Measurements from ENCODE around the gene DYNC1LI1.
"Not testable (repeated sequence)": the region's sequence is repeated elsewhere in the genome, so short reads cannot be mapped to it uniquely, and the experiment has no call there.

The DYNC1LI1 gene

DNA sequence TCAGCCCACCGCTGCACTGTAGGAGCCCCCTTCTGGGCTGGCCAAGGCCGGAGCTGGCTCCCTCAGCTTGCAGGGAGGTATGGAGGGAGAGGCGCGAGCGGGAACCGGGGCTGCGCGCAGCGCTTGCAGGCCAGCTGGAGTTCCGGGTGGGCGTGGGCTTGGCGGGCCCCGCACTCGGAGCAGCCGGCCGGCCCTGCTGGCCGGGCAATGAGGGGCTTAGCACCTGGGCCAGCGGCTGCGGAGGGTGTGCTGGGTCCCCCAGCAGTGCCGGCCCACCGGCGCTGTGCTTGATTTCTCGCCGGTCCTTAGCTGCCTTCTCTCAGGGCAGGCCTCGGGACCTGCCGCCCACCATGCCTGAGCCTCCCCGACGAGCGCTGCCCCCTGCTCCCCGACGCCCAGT lies 8.0 kb upstream of the DYNC1LI1 start:
- not testable (repeated sequence) for DNase-seq

DNA sequence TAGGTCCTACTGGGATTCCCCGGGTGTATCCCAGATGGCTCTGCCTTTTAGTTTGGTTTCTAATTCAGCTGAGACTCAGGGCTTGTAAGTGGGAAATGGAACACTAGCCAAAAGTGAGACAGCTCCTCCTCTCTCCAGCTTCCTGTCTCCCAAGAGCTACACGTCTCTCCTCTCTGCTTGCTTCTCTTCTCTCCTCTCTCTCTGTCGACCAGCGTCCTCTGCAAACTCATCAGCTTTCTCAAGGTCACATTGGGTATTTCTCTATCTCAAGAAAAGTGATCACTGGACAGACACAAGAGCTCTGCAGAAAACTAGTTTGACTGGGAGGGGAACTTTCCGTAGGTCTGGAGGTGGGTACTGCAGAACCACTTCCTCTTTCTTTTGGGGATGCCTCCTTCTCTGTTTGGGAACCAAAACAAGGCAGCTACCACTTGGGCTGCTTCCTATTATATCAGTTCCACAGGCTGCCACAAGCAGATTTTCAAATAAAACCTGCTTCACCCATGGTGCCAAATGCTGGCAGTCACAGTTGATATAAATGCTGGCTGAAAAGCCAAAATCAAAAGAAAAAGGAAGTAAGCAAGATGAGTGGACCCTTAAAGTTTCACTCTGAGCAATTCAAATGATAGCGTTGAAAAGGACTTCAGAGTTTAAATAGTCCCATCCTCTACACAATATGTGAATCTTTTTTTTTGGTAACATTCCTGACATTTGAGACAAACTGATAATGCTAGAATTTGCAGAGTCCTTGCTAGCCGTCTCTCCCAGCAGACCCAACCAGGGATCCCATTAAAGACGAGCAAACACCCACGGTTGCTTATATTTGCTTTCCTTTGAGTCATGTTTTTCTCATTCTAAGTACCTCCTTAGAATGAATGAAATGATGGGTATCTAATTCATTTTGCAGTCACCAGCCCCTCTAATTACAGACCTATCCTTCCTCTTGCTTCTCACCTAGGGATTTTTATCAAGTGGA lies 7.2 kb upstream of the DYNC1LI1 start:
- no peak for DNase-seq

DNA sequence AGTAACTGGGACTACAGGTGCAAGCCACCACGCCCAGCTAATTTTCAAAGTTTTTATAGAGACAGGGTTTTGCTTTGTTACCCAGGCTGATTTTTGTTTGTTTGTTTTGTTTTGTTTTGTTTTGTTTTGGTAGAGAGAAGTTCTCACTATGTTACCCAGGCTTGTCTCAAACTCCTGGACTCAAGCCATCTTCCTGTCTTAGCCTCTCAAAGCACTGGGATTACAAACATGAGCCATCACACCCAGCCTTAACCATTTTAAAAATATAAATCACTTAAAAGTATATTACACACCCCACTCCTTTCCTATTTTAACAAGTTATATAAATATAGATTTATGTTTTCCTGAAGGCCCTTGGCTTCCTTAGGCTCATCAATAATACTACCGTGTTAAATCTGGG lies 6.5 kb upstream of the DYNC1LI1 start:
- DNase-seq, result no peak

DNA sequence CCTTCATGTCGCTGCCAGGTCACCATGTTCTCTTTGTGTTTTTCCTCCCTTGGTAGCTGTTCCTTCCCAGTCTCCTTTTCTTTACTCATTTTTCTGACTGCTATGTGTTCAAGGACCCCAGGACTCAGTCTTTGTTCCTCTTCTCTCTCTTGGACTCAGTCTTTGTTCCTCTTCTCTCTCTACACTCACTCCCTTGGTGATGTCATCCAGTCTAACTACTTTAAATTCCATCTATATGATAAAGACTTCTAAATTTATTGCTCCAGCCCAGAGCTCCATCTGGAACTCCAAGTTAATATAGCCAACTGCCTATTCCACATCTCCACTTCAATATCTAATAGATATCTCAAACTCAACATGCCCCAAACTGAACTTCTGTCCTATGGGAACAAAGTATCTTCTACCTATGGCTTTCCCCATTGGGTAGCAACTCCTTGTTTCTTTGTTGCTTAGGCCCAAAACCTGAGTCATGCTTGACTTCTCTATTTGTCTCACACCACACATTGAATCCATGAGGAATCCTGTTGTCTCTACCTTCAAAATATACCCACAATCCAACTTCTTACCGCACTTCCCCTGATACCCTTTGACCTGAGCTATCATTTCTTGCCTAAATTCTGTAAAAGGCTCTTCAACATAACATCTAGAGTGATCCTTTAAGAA lies 4.9 kb upstream of the DYNC1LI1 start:
- DNase-seq, result no peak

- DNase-seq, result no peak
Measured at GRCh38 chr3:32571192-32571485, 481 bp upstream of the DYNC1LI1 start.

DNA sequence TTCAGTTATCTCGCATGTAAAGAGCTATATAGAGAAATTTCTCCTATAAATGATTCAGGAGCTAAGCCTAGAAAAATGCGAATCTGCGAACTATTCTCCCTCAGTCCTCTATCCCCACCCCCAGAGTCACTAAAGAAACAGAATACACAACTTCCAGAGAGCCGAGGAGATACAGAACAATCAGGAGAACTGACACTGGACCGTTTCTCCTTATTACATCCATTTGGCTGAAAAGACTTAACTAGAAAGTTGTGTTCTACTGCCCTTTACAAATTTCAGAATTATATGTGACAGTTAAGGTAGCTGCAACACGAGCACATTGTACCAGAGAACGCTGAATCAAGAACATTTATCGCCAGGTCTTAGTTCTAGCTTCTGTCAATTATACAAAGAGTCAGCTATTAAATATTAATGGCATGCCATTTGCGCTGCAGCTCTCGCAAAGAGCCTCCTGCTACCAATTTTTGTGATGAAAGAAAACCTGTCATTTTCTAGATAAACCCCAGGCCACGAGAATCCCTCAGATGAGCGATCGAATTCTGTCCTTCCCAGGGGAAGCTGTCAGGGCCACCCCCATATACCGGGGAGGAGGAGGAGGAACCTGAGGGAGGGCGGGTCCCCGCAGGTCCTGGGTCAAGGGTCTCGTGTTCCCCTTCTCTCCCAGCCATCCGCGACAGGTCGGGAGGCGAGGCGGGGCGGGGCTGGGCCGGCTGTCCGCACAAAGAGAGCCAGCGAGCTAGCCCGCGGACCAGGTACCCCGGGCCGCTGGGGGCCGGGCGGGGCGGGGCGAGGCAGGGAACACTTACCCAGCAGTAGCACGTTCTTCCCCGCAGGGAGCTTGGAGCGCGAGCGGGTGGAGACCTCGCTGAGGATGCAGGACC lies 878 bp downstream of the DYNC1LI1 start:
- DNase-seq, result no peak

- no peak for DNase-seq
Measured at GRCh38 chr3:32568953-32569352, 1.7 kb downstream of the DYNC1LI1 start.

DNA sequence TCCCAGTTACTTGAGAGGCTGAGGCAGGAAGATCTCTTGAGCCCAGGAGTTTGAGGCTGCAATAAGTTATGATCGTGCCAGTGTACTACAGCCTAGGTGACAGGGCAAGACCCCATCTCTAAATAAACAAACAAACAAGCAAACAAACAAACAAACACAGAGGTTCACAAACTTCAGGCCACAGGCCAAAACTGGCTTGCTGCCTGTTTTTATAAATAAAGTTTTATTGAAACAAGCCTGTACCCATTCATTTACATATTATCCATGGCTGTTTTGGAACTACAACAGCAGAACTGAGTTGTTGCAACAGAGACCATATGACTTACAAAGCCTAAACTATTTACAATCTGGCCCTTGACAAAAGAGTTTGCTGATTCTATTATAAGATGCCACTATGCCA lies 6.5 kb downstream of the DYNC1LI1 start:
- DNase-seq, result no peak

GRCh38 chr3:32562640-32563039 lies 8.0 kb downstream of the DYNC1LI1 start:
- DNase-seq, result no peak

DNA sequence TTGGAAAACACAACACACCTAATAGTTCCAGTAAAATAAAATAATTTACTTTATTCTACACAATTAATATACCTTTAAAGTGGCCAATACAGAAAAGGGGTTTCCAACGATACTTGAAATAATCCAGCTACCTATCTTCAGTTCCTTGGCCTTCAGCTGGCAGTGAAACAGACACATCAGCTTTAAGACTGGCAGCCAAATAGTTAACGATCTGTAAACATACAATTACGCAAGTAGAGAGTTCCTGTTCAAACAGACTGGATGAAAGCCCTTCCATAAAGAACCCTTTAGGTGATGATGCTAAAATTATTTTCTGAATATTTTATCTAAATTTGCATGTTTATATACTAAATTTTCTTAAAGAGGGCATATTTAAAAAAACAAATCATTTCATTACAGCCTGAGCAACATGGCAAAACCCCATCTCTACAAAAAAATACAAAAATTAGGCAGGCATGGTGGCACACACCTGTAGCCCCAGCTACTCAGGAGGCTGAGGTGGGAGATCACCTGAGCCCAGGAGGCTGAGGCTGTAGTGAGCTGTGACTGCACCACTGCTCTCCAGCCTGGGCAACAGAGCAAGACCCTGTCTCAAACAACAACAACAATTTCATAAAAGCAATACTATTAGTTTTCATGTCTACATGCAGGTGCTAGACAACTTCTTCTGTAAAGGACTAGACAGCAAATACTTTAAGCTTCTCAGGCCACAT lies 12.9 kb downstream of the DYNC1LI1 start:
- no peak for DNase-seq

GRCh38 chr3:32556332-32556731 lies 14.3 kb downstream of the DYNC1LI1 start:
- DNase-seq, result no peak

GRCh38 chr3:32553973-32554372 lies 16.7 kb downstream of the DYNC1LI1 start:
- DNase-seq, result no peak

- DNase-seq, result no peak
Measured at GRCh38 chr3:32553459-32553858, 17.2 kb downstream of the DYNC1LI1 start.

- no peak for DNase-seq
Measured at GRCh38 chr3:32552013-32552412, 18.6 kb downstream of the DYNC1LI1 start.

DNA sequence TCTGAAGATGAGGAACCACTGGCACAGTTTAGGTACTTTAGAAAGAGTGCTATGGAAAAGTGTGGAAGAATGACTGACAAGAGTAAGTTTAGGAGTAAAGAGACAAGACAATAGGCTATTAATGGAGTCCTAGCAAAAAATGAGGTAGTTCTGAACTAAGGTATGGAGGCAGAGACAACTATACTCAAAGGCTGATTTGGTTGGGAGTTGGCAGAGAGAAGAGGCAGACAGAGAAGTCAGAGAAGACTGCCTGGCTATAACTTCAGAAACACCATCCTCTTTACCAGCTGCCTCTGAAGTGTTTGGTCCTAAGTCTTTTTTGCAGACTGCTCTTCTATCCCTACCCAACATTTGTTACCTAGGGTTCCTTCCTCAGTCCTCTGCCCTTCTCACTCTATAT lies 19.2 kb downstream of the DYNC1LI1 start:
- DNase-seq, result no peak

- no peak for DNase-seq
Measured at GRCh38 chr3:32551087-32551486, 19.6 kb downstream of the DYNC1LI1 start.

DNA sequence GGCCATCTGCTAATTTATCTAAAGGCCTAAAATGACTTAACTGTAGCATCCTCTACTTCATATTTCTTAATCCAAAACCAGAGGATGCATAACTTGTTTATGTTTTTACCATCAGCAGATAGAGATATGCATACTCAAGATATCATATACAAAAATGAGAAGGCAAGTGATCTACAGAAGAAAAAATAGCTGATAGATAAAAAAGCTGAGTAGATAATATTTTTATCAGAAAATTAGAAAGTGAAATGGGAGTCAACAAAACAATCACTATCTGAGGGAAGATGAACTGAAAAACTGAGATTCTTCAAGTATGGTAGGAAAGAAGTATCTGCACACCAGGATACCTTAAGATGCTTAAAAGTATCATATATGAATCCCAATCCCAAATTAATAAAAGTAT lies 25.4 kb downstream of the DYNC1LI1 start:
- no peak for DNase-seq

DNA sequence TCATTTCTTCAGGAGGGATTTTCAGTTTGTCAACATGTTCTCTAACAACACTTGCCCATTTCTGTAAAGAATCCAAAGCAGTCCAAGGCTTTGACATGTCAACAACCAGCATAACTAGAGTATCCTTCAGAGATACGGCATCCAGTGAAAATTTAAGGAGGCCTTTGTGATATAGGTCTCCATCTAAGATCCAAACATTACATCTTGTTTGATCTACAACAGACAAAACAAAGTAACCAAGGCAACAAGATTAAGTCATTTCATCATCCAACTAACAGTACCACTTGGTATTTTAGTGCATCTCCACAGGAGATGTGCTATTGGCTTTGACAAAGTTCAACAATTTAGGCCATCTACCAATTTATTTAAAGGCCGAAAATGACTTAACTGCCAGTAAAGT lies 25.8 kb downstream of the DYNC1LI1 start:
- DNase-seq, result no peak

DNA sequence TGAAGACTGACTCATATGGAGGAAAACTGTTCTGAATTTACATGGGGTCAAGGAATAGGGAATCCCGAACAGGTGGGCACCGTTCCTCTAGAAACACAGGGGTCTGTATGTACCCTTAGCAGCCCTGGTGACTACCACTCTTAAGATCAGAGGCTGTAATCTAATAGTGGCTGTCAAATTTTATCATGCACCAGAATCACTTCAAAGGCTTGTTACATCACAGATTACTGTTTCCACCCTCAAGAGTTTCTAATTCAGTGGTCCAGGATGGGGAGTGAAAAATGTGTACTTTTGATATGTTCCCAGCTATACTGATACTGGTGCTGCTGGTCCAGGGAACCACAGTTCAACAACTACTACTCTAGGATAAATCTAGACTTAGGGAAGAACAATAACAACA lies 27.9 kb downstream of the DYNC1LI1 start:
- no peak for DNase-seq

DNA sequence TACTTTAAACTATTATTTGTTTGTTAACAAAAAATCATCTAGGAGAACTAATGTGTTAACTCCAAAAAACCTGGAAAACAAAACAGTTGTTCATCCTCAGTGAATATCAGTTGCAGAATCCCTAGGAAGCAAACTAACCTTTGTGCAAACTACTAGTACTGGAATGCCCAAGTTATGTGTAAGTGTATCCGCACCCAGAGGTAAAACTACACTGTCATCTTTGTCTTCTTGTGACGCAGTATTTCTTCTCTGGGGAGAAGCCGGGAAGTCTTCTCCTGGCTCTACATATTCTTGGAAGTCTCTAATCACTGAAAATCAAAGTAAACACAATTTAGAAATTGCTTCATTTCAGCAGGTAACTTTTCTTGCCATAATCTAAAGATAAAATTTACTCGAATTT lies 29.8 kb downstream of the DYNC1LI1 start:
- DNase-seq, result no peak

DNA sequence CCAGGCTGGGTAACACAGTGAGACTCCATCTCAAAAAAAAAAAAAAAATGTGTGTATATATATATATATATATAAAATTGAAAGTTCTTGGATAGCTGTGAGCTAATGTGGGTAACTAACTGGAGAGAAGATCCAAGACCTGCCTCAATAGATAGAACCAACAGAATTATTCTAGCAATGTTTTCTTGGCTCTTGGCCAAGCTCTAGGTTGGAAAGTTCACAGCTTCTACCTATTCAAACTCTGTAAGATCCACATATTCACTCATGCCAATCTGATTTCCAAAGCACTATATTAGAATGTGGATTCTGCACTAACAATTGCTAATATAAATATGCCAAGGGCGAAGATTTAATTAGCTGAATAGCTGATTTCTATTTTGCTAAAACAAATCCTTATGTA lies 38.2 kb downstream of the DYNC1LI1 start:
- DNase-seq, result no peak

GRCh38 chr3:32531010-32531647 lies 39.5 kb downstream of the DYNC1LI1 start:
- no peak for DNase-seq

Data from NCI-H1436 treated with DMSO at 0.1 percent for 48 hours (cell line).